HG03442 (cell line): Measurements from ENCODE around the gene DOK7.

Experiments used
- ATAC-seq: cut with Tn5 transposase; IDR thresholded peaks from one replicate; pipeline ENCODE4 v1.9.1; 2021; ENCODE audit warnings: mild to moderate bottlenecking, moderate library complexity; ENCODE audit not compliant: unreplicated experiment

Gene DOK7

GRCh38 chr4:3518511-3518880, 55.4 kb downstream of the DOK7 start:
- no peak for ATAC-seq

- ATAC-seq: no peak
Observed at GRCh38 chr4:3518941-3519340, 55.8 kb downstream of the DOK7 start.

GRCh38 chr4:3519468-3520264, 56.6 kb downstream of the DOK7 start:
- ATAC-seq: no peak

GRCh38 chr4:3520276-3520675, 57.2 kb downstream of the DOK7 start:
- no peak for ATAC-seq

- no peak for ATAC-seq
Observed at GRCh38 chr4:3520796-3521600, 57.9 kb downstream of the DOK7 start.

GRCh38 chr4:3521621-3522325, 58.7 kb downstream of the DOK7 start:
- no peak for ATAC-seq

GRCh38 chr4:3522326-3522640, 59.2 kb downstream of the DOK7 start:
- ATAC-seq: no peak

- no peak for ATAC-seq
Observed at GRCh38 chr4:3522651-3523050, 59.5 kb downstream of the DOK7 start.

GRCh38 chr4:3523146-3523627, 60.1 kb downstream of the DOK7 start:
- ATAC-seq: no peak

GRCh38 chr4:3523628-3524221, 60.6 kb downstream of the DOK7 start:
- ATAC-seq: no peak

GRCh38 chr4:3524349-3524748, 61.2 kb downstream of the DOK7 start:
- ATAC-seq: no peak

GRCh38 chr4:3524920-3525319, 61.8 kb downstream of the DOK7 start:
- no peak for ATAC-seq

GRCh38 chr4:3525532-3526430, 62.7 kb downstream of the DOK7 start:
- ATAC-seq: no peak

- ATAC-seq: no peak
Observed at GRCh38 chr4:3526456-3526855, 63.4 kb downstream of the DOK7 start.

- no peak for ATAC-seq
Observed at GRCh38 chr4:3527101-3527913, 64.2 kb downstream of the DOK7 start.

GRCh38 chr4:3527914-3528876, 65.1 kb downstream of the DOK7 start:
- no peak for ATAC-seq

GRCh38 chr4:3529363-3529762, 66.3 kb downstream of the DOK7 start:
- ATAC-seq: no peak

GRCh38 chr4:3530051-3530450, 66.9 kb downstream of the DOK7 start:
- ATAC-seq: no peak
